K562 (cell line): Measurements from ENCODE around the gene ALG14. TPM values are rescaled to one million over a fixed set of nuclear protein-coding genes. Genes with fewer than 3 reads are reported as not detected.
A peak's percentile ranks its signal among the peaks of the same experiment; 100 is the strongest.

Experiments used
- ATF4 ChIP-seq: fragments of 450-650 bp; formaldehyde crosslinking; IDR thresholded peaks from 2 replicates; pipeline ENCODE4 v1.4.0; 2022; ENCODE audit warnings: mild to moderate bottlenecking, moderate library complexity
- CC2D1A ChIP-seq: fragments of 450-650 bp; IDR thresholded peaks from 2 replicates; pipeline ENCODE4 v1.6.1; 2017; ENCODE audit warnings: mild to moderate bottlenecking
- HBP1 ChIP-seq: fragments of 450-650 bp; formaldehyde crosslinking; IDR thresholded peaks from 2 replicates; pipeline ENCODE4 v1.4.0; 2022; ENCODE audit warnings: missing genetic modification characterization
- JUND ChIP-seq, 2 experiments: IDR thresholded peaks; 2 replicates in 1 of 2; 3 replicates in 1 of 2; pipeline ENCODE4 v1.6.1; 2011; ENCODE audit warnings: borderline replicate concordance in 2 of 2, low read depth in 2 of 2, low read length in 2 of 2, improper control_type of control experiment in 1 of 2, missing biosample characterization in 1 of 2, missing genetic modification characterization in 1 of 2, missing genetic modification reagents in 1 of 2
- MAZ ChIP-seq, 2 experiments: fragments of 450-650 bp in 1 of 2; sonication (generic) in 1 of 2; formaldehyde crosslinking; IDR thresholded peaks in 1 of 2; conservative IDR thresholded peaks in 1 of 2; 2 replicates each; pipeline versions ENCODE4 v1.4.0 to v1.5.0; 2020; ENCODE audit warnings: mild to moderate bottlenecking in 1 of 2, missing genetic modification reagents in 1 of 2
- MTA3 ChIP-seq: fragments of 450-650 bp; formaldehyde crosslinking; IDR thresholded peaks from 2 replicates; pipeline ENCODE4 v1.6.1; 2017; ENCODE audit warnings: mild to moderate bottlenecking, borderline replicate concordance
- PCBP2 ChIP-seq: fragments of 200-400 bp; formaldehyde crosslinking; IDR thresholded peaks from 2 replicates; pipeline ENCODE4 v1.6.1; 2018; ENCODE audit warnings: low read length, low read depth, mild to moderate bottlenecking, moderate library complexity; ENCODE audit not compliant: poor library complexity, severe bottlenecking
- PRDM10 ChIP-seq: fragments of 450-650 bp; IDR thresholded peaks from 2 replicates; pipeline ENCODE4 v1.6.1; 2018; ENCODE audit not compliant: partially characterized antibody
- SMC3 ChIP-seq: conservative IDR thresholded peaks from 2 replicates; pipeline ENCODE4 v1.6.1; 2011; ENCODE audit warnings: low read depth, low read length, improper control_type of control experiment; ENCODE audit not compliant: insufficient read depth
- SREBF1 ChIP-seq: fragments of 150-350 bp; IDR thresholded peaks from 2 replicates; pipeline ENCODE4 v1.6.1; 2014; ENCODE audit warnings: antibody characterized with exemption, low read depth, low read length, borderline replicate concordance
- TAF15 ChIP-seq: fragments of 200-400 bp; formaldehyde crosslinking; IDR thresholded peaks from 2 replicates; pipeline ENCODE4 v1.6.1; 2017; ENCODE audit warnings: mild to moderate bottlenecking, low read depth, low read length, moderate library complexity
- polyA plus RNA-seq, 8 experiments: library from polyadenylated mRNA; depleted of rRNA in 4 of 8; stranded (reverse) in 5 of 8; unstranded in 3 of 8; fragments of >200 nt; fragmentation: Nextera tagmentation in 2 of 8; fragmentation: Illumina TruSeq in 1 of 8; extraction: Ambion mirVana in 2 of 8; extraction: Trizol in 1 of 8; gene quantifications; 2 replicates each; pipeline versions ENCODE4 v1.2.1 to v1.2.3, GENCODE V29; 2011 to 2014; ENCODE audit warnings: inconsistent platforms in 1 of 8, missing spikeins in 1 of 8
- total RNA-seq, 7 experiments: library from RNA; depleted of rRNA in 6 of 7; stranded (reverse); fragments of >200 nt in 6 of 7; fragmentation: Illumina TruSeq in 2 of 7; extraction: Trizol in 2 of 7; gene quantifications; 2 replicates each; pipeline versions ENCODE4 v1.2.1 to v1.2.3, GENCODE V29; 2011 to 2021; ENCODE audit warnings: low replicate concordance in 1 of 7
- TF ChIP-seq, protein P1 (sequence below): sonication (generic); IDR thresholded peaks from 2 replicates; pipeline ENCODE4 v1.6.1; 2016
- TF ChIP-seq, protein P2 (sequence below): IDR thresholded peaks from 2 replicates; pipeline ENCODE4 v1.6.1; 2016; ENCODE audit warnings: missing genetic modification characterization, missing compliant biosample characterization

ALG14 gene
- total and polyA plus RNA-seq, 9 of the 15 experiments (the other 6 are each of a cell fraction or from before 2014, with no cell fraction given), result 2.8 to 16.2 (median 4.9) TPM

- TF ChIP-seq JUND (IDR thresholded peaks at IDR 0.05; ENCODE audit: borderline replicate concordance, low read depth, low read length), result peak; percentile 55; the same call in 1 of the 2 replicates
- TF ChIP-seq JUND (tag; IDR thresholded peaks at IDR 0.05; ENCODE audit: borderline replicate concordance, low read depth, low read length), result no peak
- TF ChIP-seq TAF15, result no peak
- peak; percentile 93 for TF ChIP-seq SMC3
- TF ChIP-seq CC2D1A, result peak; percentile 78
- TF ChIP-seq, protein P1, sequence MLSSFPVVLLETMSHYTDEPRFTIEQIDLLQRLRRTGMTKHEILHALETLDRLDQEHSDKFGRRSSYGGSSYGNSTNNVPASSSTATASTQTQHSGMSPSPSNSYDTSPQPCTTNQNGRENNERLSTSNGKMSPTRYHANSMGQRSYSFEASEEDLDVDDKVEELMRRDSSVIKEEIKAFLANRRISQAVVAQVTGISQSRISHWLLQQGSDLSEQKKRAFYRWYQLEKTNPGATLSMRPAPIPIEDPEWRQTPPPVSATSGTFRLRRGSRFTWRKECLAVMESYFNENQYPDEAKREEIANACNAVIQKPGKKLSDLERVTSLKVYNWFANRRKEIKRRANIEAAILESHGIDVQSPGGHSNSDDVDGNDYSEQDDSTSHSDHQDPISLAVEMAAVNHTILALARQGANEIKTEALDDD, result peak; percentile 30; the same call in 1 of the 2 replicates
- TF ChIP-seq PRDM10, result peak; percentile 36
- no peak for TF ChIP-seq SREBF1
- TF ChIP-seq HBP1, result 0 out of 2 replicates have a peak, but pooled peaks have one; percentile 73
- peak; percentile 59 for TF ChIP-seq PCBP2
- TF ChIP-seq ATF4 (CRISPR knock-in tag), result no peak
- TF ChIP-seq MTA3, result 0 out of 2 replicates have a peak, but pooled peaks have one; percentile 23
- peak in 1 of 2 experiments; percentile 66; a peak in 1 of 4 replicates for TF ChIP-seq MAZ (CRISPR knock-in tag; conservative IDR thresholded peaks at IDR 0.05 in 1 of 2, IDR thresholded peaks at IDR 0.05 in 1 of 2)
- TF ChIP-seq, protein P2, sequence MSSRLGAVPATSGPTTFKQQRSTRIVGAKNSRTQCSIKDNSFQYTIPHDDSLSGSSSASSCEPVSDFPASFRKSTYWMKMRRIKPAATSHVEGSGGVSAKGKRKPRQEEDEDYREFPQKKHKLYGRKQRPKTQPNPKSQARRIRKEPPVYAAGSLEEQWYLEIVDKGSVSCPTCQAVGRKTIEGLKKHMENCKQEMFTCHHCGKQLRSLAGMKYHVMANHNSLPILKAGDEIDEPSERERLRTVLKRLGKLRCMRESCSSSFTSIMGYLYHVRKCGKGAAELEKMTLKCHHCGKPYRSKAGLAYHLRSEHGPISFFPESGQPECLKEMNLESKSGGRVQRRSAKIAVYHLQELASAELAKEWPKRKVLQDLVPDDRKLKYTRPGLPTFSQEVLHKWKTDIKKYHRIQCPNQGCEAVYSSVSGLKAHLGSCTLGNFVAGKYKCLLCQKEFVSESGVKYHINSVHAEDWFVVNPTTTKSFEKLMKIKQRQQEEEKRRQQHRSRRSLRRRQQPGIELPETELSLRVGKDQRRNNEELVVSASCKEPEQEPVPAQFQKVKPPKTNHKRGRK (tag), result peak; percentile 32; the same call in 1 of the 2 replicates
Observed at GRCh38 chr1:95043141-95043980, 29.4 kb downstream of the ALG14 start (continued).
